Stomach smooth muscle (tissue), 2 donors: ENCODE measurements around the gene CEP131.

Experiments
- H3K27ac ChIP-seq: one replicate; pipeline ENCODE4 v1.7.0; 2013; ENCODE audit warnings: mild to moderate bottlenecking, low read length, inconsistent platforms
- H3K27me3 ChIP-seq, 2 donors: one replicate each; pipeline ENCODE4 v1.7.0; 2013; ENCODE audit warnings: low read length in 2 of 2; ENCODE audit not compliant: insufficient read depth in 2 of 2, control insufficient read depth in 1 of 2
- H3K36me3 ChIP-seq, 2 donors: one replicate each; pipeline ENCODE4 v1.7.0; 2013; ENCODE audit warnings: low read length in 2 of 2; ENCODE audit not compliant: control insufficient read depth in 2 of 2, insufficient read depth in 2 of 2
- H3K4me1 ChIP-seq: one replicate; pipeline ENCODE4 v1.7.0; 2013; ENCODE audit warnings: low read length; ENCODE audit not compliant: control insufficient read depth, insufficient read depth
- H3K4me3 ChIP-seq, 2 donors: one replicate each; pipeline ENCODE4 v1.7.0; 2013; ENCODE audit warnings: low read length in 2 of 2
- H3K9ac ChIP-seq, 2 donors: one replicate each; pipeline ENCODE4 v1.7.0; 2013; ENCODE audit warnings: low read length in 2 of 2, mild to moderate bottlenecking in 1 of 2
- H3K9me3 ChIP-seq, 2 donors: one replicate each; pipeline ENCODE4 v1.7.0; 2013; ENCODE audit warnings: low read length in 2 of 2; ENCODE audit not compliant: control insufficient read depth in 2 of 2
- donor health status: healthy.
- donor health status: Pancreatic carcinoma.

Gene CEP131

GRCh38 chr17:81219476-81220180 is 3.1 kb downstream of the CEP131 start:
- Histone ChIP-seq H3K36me3 (peaks cover 0 to 3% of the 10 kb centered on the region in 2 donors), H3K9ac (no peak overlapping the region), H3K9me3 (no peaks in the 10 kb centered on the region), H3K27ac (no peak overlapping the region), H3K27me3 (no peaks in the 10 kb centered on the region), H3K4me3 (no peak overlapping the region), H3K4me1 (peaks cover 23% of the 10 kb centered on the region)

DNA sequence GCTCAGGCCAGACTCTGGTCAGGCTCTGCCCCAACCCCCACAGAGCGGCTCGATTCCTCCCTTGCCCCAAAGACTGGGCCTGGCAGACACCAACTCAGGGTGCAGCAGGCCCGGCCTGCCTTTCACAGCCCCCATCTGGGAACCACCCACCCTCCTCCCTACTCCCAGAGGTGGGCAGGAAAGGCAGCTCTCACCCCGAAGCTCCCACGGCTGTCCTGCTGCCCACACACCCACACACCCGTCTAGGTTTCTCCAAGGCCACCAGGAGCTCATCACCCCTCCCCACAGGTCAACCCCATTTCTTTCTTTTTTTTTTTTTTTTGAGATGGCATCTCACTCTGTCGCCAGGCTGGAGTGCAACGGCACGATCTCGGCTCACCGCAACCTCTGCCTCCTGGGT is 3.8 kb downstream of the CEP131 start:
- Histone ChIP-seq H3K27ac (no peak overlapping the region), H3K27me3 (no peaks in the 10 kb centered on the region), H3K9me3 (no peaks in the 10 kb centered on the region), H3K4me3 (no peak overlapping the region), H3K4me1 (peaks cover 23% of the 10 kb centered on the region), H3K9ac (no peak overlapping the region), H3K36me3 (peaks cover 0 to 3% of the 10 kb centered on the region in 2 donors)

DNA sequence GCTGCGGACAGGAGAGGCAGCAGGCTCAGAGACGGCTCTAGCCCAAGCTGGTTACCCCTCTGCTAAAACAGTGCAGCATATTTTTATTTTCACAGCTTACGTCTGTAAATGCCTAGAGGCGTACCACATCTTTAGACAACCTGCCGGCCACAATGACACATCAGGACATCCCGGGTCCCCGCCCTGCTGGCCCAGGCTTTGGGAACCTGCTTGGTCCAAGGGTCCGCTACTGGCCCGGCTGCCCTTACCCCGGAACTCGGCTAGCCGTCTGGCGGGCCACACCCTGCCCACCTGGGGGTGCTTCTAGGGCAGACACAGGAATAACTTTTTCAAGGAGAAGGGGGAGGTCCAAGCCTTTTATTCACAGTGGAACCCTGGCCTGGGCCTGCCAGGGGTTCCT is 4.3 kb downstream of the CEP131 start:
- Histone ChIP-seq H3K4me3 (no peak overlapping the region), H3K27ac (no peak overlapping the region), H3K4me1 (peaks cover 19% of the 10 kb centered on the region), H3K36me3 (peaks cover 0 to 3% of the 10 kb centered on the region in 2 donors), H3K27me3 (no peaks in the 10 kb centered on the region), H3K9me3 (no peaks in the 10 kb centered on the region), H3K9ac (no peak overlapping the region)

DNA sequence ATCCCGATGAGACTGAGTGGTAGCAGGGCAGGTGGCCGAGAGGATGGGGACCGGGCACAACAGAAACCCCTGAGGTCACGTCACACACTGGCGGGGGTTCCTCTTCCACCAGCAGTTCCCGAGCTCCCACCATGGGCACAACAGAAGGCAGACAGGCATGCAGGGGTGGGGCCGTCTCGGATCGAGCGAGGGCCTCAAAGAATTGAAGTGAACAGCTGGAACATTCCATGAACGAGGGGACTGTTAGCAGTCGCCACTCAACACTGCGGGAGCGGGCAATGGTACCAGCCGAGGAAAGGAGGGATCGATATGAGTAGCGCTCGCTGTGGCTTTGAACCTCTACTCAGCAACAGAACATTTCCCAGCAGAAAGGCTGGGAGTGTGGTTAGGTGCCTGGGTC is 5.3 kb downstream of the CEP131 start:
- Histone ChIP-seq H3K4me1 (peaks cover 12% of the 10 kb centered on the region), H3K27me3 (no peaks in the 10 kb centered on the region), H3K27ac (no peak overlapping the region), H3K4me3 (no peak overlapping the region), H3K36me3 (peaks cover 0 to 3% of the 10 kb centered on the region in 2 donors), H3K9ac (no peak overlapping the region), H3K9me3 (no peaks in the 10 kb centered on the region)

DNA sequence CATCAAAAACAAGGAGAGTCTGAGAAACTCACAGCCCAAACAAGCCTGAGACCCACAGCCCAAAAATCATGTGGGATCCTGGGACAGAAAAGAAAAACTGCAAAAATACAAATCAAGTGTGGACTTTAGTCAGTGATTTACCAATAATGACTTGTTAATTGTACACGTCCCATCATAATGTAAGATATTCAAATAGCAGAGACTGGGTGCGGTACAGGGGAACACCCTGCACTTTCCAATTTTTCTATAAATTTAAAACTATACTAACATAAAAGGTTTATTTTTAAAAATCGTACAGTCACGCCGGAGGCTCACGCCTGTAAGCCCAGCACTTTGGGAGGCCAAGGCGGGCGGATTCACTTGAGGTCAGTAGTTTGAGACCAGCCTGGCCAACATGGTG is 8.8 kb downstream of the CEP131 start:
- Histone ChIP-seq H3K27me3 (no peaks in the 10 kb centered on the region), H3K4me3 (no peak overlapping the region), H3K9ac (no peak overlapping the region), H3K27ac (no peak overlapping the region), H3K4me1 (no peaks in the 10 kb centered on the region), H3K36me3 (peaks cover 0 to 3% of the 10 kb centered on the region in 2 donors), H3K9me3 (no peaks in the 10 kb centered on the region)

- Histone ChIP-seq H3K4me1 (no peaks in the 10 kb centered on the region), H3K9me3 (no peaks in the 10 kb centered on the region), H3K9ac (no peak overlapping the region), H3K27me3 (no peaks in the 10 kb centered on the region), H3K27ac (no peak overlapping the region), H3K4me3 (no peak overlapping the region), H3K36me3 (peaks cover 0 to 3% of the 10 kb centered on the region in 2 donors)
Measured at GRCh38 chr17:81212365-81212764, 10.4 kb downstream of the CEP131 start.

DNA sequence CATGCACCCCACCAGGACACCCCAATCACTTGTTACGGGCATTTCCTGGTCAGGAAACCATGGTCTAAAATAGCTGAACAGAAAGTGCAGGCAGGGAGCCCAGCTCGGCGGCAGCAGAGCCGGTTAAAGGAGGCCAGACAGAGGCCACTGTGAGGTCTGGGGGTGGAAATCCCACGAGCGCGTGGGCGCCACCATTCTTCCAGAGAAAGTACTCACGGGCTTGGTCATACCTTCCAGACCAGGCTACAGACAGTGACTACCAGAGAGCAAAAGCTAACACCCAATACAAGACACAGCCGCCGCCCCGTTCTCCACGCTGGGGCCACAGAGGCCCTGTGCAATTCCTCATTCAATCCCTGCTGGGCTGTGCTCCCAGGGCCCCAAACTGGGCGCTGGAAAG is 11.9 kb downstream of the CEP131 start:
- no peaks in the 10 kb centered on the region for H3K36me3 ChIP-seq
- no peaks in the 10 kb centered on the region for H3K9me3 ChIP-seq
- no peak overlapping the region for H3K27ac ChIP-seq
- H3K9ac ChIP-seq = no peak overlapping the region
- H3K27me3 ChIP-seq = no peaks in the 10 kb centered on the region
- no peak overlapping the region for H3K4me3 ChIP-seq
- no peaks in the 10 kb centered on the region for H3K4me1 ChIP-seq

GRCh38 chr17:81210466-81210865 is 12.3 kb downstream of the CEP131 start:
- Histone ChIP-seq H3K9me3 (no peaks in the 10 kb centered on the region), H3K9ac (no peak overlapping the region), H3K27me3 (no peaks in the 10 kb centered on the region), H3K36me3 (no peaks in the 10 kb centered on the region), H3K27ac (no peak overlapping the region), H3K4me1 (no peaks in the 10 kb centered on the region), H3K4me3 (no peak overlapping the region)

- Histone ChIP-seq H3K27me3 (no peaks in the 10 kb centered on the region), H3K9me3 (no peaks in the 10 kb centered on the region), H3K4me1 (no peaks in the 10 kb centered on the region), H3K4me3 (no peak overlapping the region), H3K9ac (no peak overlapping the region), H3K36me3 (no peaks in the 10 kb centered on the region), H3K27ac (no peak overlapping the region)
Measured at GRCh38 chr17:81209141-81209540, 13.6 kb downstream of the CEP131 start.

- Histone ChIP-seq H3K27me3 (no peaks in the 10 kb centered on the region), H3K9ac (no peak overlapping the region), H3K9me3 (no peaks in the 10 kb centered on the region), H3K4me3 (no peak overlapping the region), H3K4me1 (no peaks in the 10 kb centered on the region), H3K36me3 (no peaks in the 10 kb centered on the region), H3K27ac (no peak overlapping the region)
Measured at GRCh38 chr17:81208651-81209050, 14.1 kb downstream of the CEP131 start.
